ENCODE measurements around the gene TSPO. TPM values are rescaled to one million over a fixed set of nuclear protein-coding genes. Genes with fewer than 3 reads are reported as not detected.

Gene TSPO
- total RNA-seq, 1 donor from 2014 or later = 124 TPM

DNA sequence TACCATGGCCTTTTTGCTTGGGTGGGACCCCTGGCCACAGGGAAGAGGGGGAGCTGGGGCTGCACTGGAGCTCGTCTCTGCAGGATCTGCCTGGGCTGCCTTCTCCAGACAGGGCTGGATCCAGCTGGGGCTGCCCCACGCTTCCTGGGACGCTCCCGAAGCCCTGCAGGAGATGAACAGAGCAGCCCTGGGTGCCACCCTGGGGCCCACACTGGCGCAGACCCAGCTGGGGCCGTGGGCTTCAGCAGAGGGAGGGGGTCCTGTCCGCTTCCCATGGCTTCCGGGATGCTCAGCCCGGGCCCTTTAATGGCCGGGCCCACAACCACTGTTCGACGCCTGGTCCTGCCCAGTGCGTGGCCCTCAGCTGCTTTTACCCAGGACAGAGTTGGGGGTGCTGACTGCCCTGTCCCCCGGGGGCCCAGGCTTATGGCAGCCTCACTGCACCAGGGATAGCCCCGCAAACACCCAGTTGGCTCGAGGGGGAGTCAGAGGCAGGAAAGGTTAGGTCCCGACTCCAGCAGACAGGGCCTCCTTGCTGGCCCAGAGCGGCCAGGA, 12.0 kb downstream of the TSPO start:
- Histone ChIP-seq H3K9ac (ENCODE audit: low read length) (no peak overlapping the region), H3K27ac (ENCODE audit: low read depth, low read length) (no peak overlapping the region), H3K36me3 (ENCODE audit: insufficient read depth, low read length) (peaks cover 4% of the 10 kb centered on the region), H3K9me3 (ENCODE audit: insufficient read depth, low read depth, low read length) (no peaks in the 10 kb centered on the region), H3K4me2 (ENCODE audit: low read length) (no peak overlapping the region), H3K27me3 (ENCODE audit: insufficient read depth, low read length) (no peaks in the 10 kb centered on the region), H3K79me2 (ENCODE audit: insufficient read depth, low read length) (peaks cover 15% of the 10 kb centered on the region), H4K20me1 (ENCODE audit: insufficient read depth, low read length) (peaks cover 50% of the 10 kb centered on the region), H2AFZ (ENCODE audit: low read depth, low read length) (no peak overlapping the region), H3K4me3 (ENCODE audit: insufficient read depth, low read depth, low read length) (no peak overlapping the region), H3K4me1 (ENCODE audit: insufficient read depth, low read length) (peaks cover 2% of the 10 kb centered on the region)
- FAIRE-seq = no peak
- Mint-ChIP-seq H3K4me1 (ENCODE audit: low read depth, unreplicated experiment) (peaks cover 2% of the 10 kb centered on the region), H3K27ac (ENCODE audit: unreplicated experiment) (no peak overlapping the region), H3K9me3 (ENCODE audit: unreplicated experiment) (no peaks in the 10 kb centered on the region), H3K27me3 (ENCODE audit: low read depth, unreplicated experiment) (no peaks in the 10 kb centered on the region), H3K36me3 (ENCODE audit: low read depth, unreplicated experiment) (peaks cover 2% of the 10 kb centered on the region), H3K4me3 (ENCODE audit: unreplicated experiment) (no peak overlapping the region)
- no peak for TF ChIP-seq EZH2 (IDR thresholded peaks at IDR 0.05; ENCODE audit: insufficient read depth, low read length)
- TF ChIP-seq, protein P1, sequence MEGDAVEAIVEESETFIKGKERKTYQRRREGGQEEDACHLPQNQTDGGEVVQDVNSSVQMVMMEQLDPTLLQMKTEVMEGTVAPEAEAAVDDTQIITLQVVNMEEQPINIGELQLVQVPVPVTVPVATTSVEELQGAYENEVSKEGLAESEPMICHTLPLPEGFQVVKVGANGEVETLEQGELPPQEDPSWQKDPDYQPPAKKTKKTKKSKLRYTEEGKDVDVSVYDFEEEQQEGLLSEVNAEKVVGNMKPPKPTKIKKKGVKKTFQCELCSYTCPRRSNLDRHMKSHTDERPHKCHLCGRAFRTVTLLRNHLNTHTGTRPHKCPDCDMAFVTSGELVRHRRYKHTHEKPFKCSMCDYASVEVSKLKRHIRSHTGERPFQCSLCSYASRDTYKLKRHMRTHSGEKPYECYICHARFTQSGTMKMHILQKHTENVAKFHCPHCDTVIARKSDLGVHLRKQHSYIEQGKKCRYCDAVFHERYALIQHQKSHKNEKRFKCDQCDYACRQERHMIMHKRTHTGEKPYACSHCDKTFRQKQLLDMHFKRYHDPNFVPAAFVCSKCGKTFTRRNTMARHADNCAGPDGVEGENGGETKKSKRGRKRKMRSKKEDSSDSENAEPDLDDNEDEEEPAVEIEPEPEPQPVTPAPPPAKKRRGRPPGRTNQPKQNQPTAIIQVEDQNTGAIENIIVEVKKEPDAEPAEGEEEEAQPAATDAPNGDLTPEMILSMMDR (IDR thresholded peaks at IDR 0.05; ENCODE audit: insufficient read depth, low read depth, low read length) = no peak
- DNase-seq (ENCODE audit: low read depth) = no peak

DNA sequence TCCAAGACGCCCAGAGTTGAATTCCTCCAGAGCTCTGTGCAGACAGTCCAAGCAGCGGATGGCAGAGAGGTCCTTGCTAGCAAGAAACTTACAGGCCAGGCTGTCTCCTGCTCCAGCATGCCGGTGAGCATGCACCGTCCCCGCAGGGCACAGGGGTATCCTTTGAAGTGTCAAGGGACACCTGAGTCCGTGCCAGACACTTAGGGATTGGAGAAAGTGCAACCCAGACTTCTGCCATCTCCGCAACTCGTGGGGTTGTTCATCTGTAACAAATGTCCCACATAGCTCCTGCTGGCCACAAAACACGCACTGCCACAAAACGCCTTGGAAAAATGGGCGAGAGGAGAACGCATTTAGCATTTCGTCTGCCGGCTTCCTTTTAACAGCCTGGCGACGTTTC, 13.3 kb downstream of the TSPO start:
- DNase-seq (ENCODE audit: low read depth) = no peak
- H3K27ac Mint-ChIP-seq (ENCODE audit: unreplicated experiment) = no peak overlapping the region
- Histone ChIP-seq H3K9me3 (ENCODE audit: insufficient read depth, low read depth, low read length) (no peaks in the 10 kb centered on the region), H3K36me3 (ENCODE audit: insufficient read depth, low read length) (peaks cover 4% of the 10 kb centered on the region), H3K27ac (ENCODE audit: low read depth, low read length) (no peak overlapping the region), H3K4me2 (ENCODE audit: low read length) (no peak overlapping the region), H3K4me3 (ENCODE audit: insufficient read depth, low read depth, low read length) (no peak overlapping the region), H3K27me3 (ENCODE audit: insufficient read depth, low read length) (no peaks in the 10 kb centered on the region), H4K20me1 (ENCODE audit: insufficient read depth, low read length) (peaks cover 41% of the 10 kb centered on the region), H2AFZ (ENCODE audit: low read depth, low read length) (no peak overlapping the region), H3K4me1 (ENCODE audit: insufficient read depth, low read length) (peaks cover 8% of the 10 kb centered on the region), H3K79me2 (ENCODE audit: insufficient read depth, low read length) (peaks cover 2% of the 10 kb centered on the region), H3K9ac (ENCODE audit: low read length) (no peak overlapping the region)
- TF ChIP-seq, protein P1 (IDR thresholded peaks at IDR 0.05; ENCODE audit: insufficient read depth, low read depth, low read length) = no peak
- no peak for TF ChIP-seq EZH2 (IDR thresholded peaks at IDR 0.05; ENCODE audit: insufficient read depth, low read length)
- peaks cover 5% of the 10 kb centered on the region for H3K36me3 Mint-ChIP-seq (ENCODE audit: low read depth, unreplicated experiment)
- no peaks in the 10 kb centered on the region for H3K27me3 Mint-ChIP-seq (ENCODE audit: low read depth, unreplicated experiment)
- H3K4me1 Mint-ChIP-seq (ENCODE audit: low read depth, unreplicated experiment) = peaks cover 7% of the 10 kb centered on the region
- no peak for FAIRE-seq
- no peaks in the 10 kb centered on the region for H3K9me3 Mint-ChIP-seq (ENCODE audit: unreplicated experiment)
- H3K4me3 Mint-ChIP-seq (ENCODE audit: unreplicated experiment) = no peak overlapping the region

DNA sequence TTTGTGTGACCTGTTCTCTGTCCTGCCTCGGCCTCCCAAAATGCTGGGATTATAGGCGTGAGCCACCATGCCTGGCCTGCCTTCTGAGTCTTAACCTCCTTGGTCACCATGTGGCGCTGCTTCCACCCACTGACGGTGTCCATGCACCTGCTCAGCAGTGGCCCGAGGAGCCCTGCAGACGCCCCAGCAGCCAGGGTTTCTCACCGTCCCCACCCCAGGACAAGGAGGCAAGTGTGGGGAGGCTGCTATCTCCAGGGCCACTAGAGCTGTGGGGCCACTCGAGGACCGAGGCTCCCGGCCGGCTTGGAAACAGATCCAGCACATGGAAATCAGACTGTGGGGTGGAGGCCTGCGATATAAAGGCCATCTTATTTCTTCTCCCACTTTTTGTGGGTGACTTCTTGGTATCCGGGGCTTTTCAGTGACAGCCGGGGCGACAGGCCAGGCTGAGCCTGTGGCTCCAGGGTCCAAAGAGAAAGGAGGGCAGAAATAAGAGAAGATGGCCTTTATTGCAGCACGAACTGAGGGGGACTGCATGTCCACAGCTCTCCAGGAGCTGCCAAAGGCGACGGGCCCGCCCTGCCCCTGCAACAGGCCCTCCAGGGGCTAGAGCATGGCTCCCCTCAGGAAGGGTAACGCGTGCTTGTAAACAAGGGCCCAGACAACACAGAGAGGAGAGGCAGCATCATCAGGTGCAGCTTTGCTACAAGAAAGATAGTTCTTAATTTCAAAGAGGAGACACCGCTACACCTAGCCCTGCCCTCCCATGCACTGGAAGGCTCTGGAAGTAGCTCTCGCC, 15.0 kb downstream of the TSPO start:
- Histone ChIP-seq H3K36me3 (ENCODE audit: insufficient read depth, low read length) (no peaks in the 10 kb centered on the region), H3K27ac (ENCODE audit: low read depth, low read length) (no peak overlapping the region), H4K20me1 (ENCODE audit: insufficient read depth, low read length) (peaks cover 25% of the 10 kb centered on the region), H3K9ac (ENCODE audit: low read length) (no peak overlapping the region), H3K4me3 (ENCODE audit: insufficient read depth, low read depth, low read length) (no peak overlapping the region), H2AFZ (ENCODE audit: low read depth, low read length) (no peak overlapping the region), H3K27me3 (ENCODE audit: insufficient read depth, low read length) (no peaks in the 10 kb centered on the region), H3K79me2 (ENCODE audit: insufficient read depth, low read length) (no peaks in the 10 kb centered on the region), H3K4me1 (ENCODE audit: insufficient read depth, low read length) (peaks cover 8% of the 10 kb centered on the region), H3K9me3 (ENCODE audit: insufficient read depth, low read depth, low read length) (no peaks in the 10 kb centered on the region), H3K4me2 (ENCODE audit: low read length) (no peak overlapping the region)
- H3K36me3 Mint-ChIP-seq (ENCODE audit: low read depth, unreplicated experiment) = peaks cover 5% of the 10 kb centered on the region
- no peak for DNase-seq (ENCODE audit: low read depth)
- H3K27me3 Mint-ChIP-seq (ENCODE audit: low read depth, unreplicated experiment) = no peaks in the 10 kb centered on the region
- H3K4me1 Mint-ChIP-seq (ENCODE audit: low read depth, unreplicated experiment) = peaks cover 7% of the 10 kb centered on the region
- no peak for TF ChIP-seq EZH2 (IDR thresholded peaks at IDR 0.05; ENCODE audit: insufficient read depth, low read length)
- TF ChIP-seq, protein P1 (IDR thresholded peaks at IDR 0.05; ENCODE audit: insufficient read depth, low read depth, low read length) = no peak
- no peaks in the 10 kb centered on the region for H3K9me3 Mint-ChIP-seq (ENCODE audit: unreplicated experiment)
- no peak overlapping the region for H3K27ac Mint-ChIP-seq (ENCODE audit: unreplicated experiment)
- H3K4me3 Mint-ChIP-seq (ENCODE audit: unreplicated experiment) = no peak overlapping the region
- FAIRE-seq = no peak
